Keratinocyte (primary cell): Measurements from ENCODE around the gene CLCN5. TPM values are rescaled to one million over a fixed set of nuclear protein-coding genes. Genes with fewer than 3 reads are reported as not detected.
A peak's percentile ranks its signal among the peaks of the same experiment; 100 is the strongest.

Source experiments
- DNase-seq: peaks from one replicate; pipeline ENCODE4 v3.0.0-alpha.2; 2011; ENCODE audit warnings: low read depth, missing footprints, low spot score
- FAIRE-seq: peaks from 2 replicates; lab custom pipeline; 2011; peaks lifted over from hg19 to GRCh38; lab: Jason Lieb, UNC
- H2AFZ ChIP-seq: 2 replicates; pipeline ENCODE4 v1.6.0; 2012; ENCODE audit warnings: low read length, control low read depth, inconsistent platforms; ENCODE audit not compliant: control insufficient read depth
- H3K27ac ChIP-seq: 2 replicates; pipeline ENCODE4 v1.5.1; 2011; ENCODE audit warnings: low read length; ENCODE audit not compliant: control insufficient read depth, insufficient read depth
- H3K27me3 ChIP-seq: 3 replicates; pipeline ENCODE4 v1.6.0; 2011; ENCODE audit warnings: low read length; ENCODE audit not compliant: control insufficient read depth, insufficient read depth; ENCODE audit errors: extremely low read depth
- H3K36me3 ChIP-seq, 2 experiments: 2 replicates in 1 of 2; 3 replicates in 1 of 2; pipeline ENCODE4 v1.5.1; 2011; ENCODE audit warnings: low read length in 2 of 2, mild to moderate bottlenecking in 1 of 2; ENCODE audit not compliant: control insufficient read depth in 2 of 2, insufficient read depth in 2 of 2; ENCODE audit errors: extremely low read depth in 1 of 2
- H3K4me1 ChIP-seq: 3 replicates; pipeline ENCODE4 v1.5.1; 2011; ENCODE audit warnings: low read length; ENCODE audit not compliant: control insufficient read depth, insufficient read depth; ENCODE audit errors: extremely low read depth
- H3K4me2 ChIP-seq: 3 replicates; pipeline ENCODE4 v1.6.0; 2011; ENCODE audit warnings: low read depth, low read length; ENCODE audit not compliant: control insufficient read depth, insufficient read depth; ENCODE audit errors: extremely low read depth
- H3K4me3 ChIP-seq, 3 experiments: fragments of 200-600 bp in 1 of 3; sonication (generic) in 1 of 3; 2 replicates in 2 of 3; 3 replicates in 1 of 3; pipeline ENCODE4 v1.5.1; 2011 to 2016; ENCODE audit warnings: low read length in 3 of 3, mild to moderate bottlenecking in 3 of 3, control low read depth in 2 of 3, inconsistent platforms in 1 of 3, low read depth in 1 of 3, mixed read lengths in 1 of 3, mixed run types in 1 of 3, moderate library complexity in 1 of 3; ENCODE audit not compliant: control insufficient read depth in 2 of 3, insufficient read depth in 2 of 3; ENCODE audit errors: extremely low read depth in 1 of 3
- H3K79me2 ChIP-seq: 2 replicates; pipeline ENCODE4 v1.6.0; 2012; ENCODE audit warnings: low read length; ENCODE audit not compliant: control insufficient read depth, insufficient read depth
- H3K9ac ChIP-seq: 3 replicates; pipeline ENCODE4 v1.6.0; 2011; ENCODE audit warnings: low read length; ENCODE audit not compliant: control insufficient read depth, insufficient read depth; ENCODE audit errors: extremely low read depth
- H3K9me1 ChIP-seq: 3 replicates; pipeline ENCODE4 v1.6.0; 2011; ENCODE audit warnings: low read length; ENCODE audit not compliant: control insufficient read depth, insufficient read depth; ENCODE audit errors: extremely low read depth
- H3K9me3 ChIP-seq: 2 replicates; pipeline ENCODE4 v1.5.1; 2012; ENCODE audit warnings: low read depth, low read length; ENCODE audit not compliant: control insufficient read depth
- H4K20me1 ChIP-seq: 3 replicates; pipeline ENCODE4 v1.6.0; 2011; ENCODE audit warnings: low read length; ENCODE audit not compliant: control insufficient read depth, insufficient read depth; ENCODE audit errors: extremely low read depth
- EZH2 ChIP-seq: IDR thresholded peaks from one replicate; pipeline ENCODE4 v1.6.1; 2012; ENCODE audit warnings: inconsistent platforms, mild to moderate bottlenecking, low read length, moderate library complexity
- dilution Hi-C: fragments of 300-500 bp; cut with MboI; formaldehyde crosslinking; loops from one replicate; pipeline ENCODE4 v1.7.0; 2020; ENCODE audit warnings: low sequenced_read_pairs; ENCODE audit not compliant: extremely low pct_ligation_motif_present
- polyA plus RNA-seq, 5 experiments: library from polyadenylated mRNA; depleted of rRNA in 3 of 5; stranded (reverse) in 3 of 5; stranded (forward) in 1 of 5; unstranded in 1 of 5; fragments of >200 nt; gene quantifications; 1 replicate in 1 of 5; 2 replicates in 3 of 5; 3 replicates in 1 of 5; pipeline versions ENCODE4 v1.2.1 to v1.2.3, GENCODE V29; 2011 to 2012; ENCODE audit warnings: missing spikeins in 2 of 5, low read depth in 1 of 5, low replicate concordance in 1 of 5
- TF ChIP-seq, protein P1 (sequence below), 3 experiments: IDR thresholded peaks in 1 of 3; conservative IDR thresholded peaks in 1 of 3; optimal IDR thresholded peaks in 1 of 3; 2 replicates in 2 of 3; 3 replicates in 1 of 3; pipeline versions ENCODE3 to v1.5.1; 2011; ENCODE audit warnings: low read length in 3 of 3, mild to moderate bottlenecking in 3 of 3, moderate library complexity in 2 of 3, control low read depth in 1 of 3, inconsistent platforms in 1 of 3; ENCODE audit not compliant: insufficient read depth in 2 of 3; ENCODE audit errors: extremely low read depth in 1 of 3

Gene CLCN5
- polyA plus RNA-seq, 1 donor (not counting 4 experiments of a cell fraction or from before 2014, with no cell fraction given) = 3.9 TPM

DNA sequence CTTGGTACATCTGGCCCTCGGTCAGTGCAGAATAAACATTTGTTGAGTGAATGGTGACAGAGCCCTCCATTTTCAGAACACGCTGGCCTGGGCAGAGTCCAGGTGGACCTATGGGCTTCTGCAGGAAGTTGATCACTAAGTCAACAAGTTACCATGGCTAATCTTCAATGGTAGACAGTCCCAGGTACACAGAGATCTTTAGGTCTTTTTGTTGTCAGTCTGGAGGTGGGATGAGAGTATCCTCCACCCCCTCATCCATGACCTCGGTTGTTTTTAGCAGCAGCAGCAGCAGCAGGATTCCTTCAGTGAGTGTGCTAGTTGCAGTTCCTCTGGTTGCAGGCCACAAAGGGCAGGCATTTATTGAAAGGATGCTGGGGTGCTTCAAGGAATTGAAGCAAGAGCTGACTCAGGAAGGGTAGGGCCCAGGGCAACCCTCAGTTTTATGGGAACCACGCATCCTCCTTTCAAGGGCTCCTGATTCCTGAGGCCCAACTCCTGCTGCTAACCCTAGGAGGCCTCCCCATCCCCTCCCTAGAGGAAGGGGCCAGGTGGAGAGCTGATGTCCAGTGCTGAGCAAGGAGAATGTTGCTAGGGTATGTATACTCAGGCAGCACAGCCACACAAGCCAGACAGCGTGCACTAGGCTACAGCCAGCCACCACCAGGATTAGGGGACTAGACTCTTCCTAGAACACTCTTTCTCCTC lies 44.8 kb upstream of the CLCN5 start:
- Histone ChIP-seq H3K4me3 (no peak overlapping the region), H3K36me3 (no peaks in the 10 kb centered on the region), H3K4me2 (no peak overlapping the region), H3K9me1 (no peaks in the 10 kb centered on the region), H3K27me3 (no peaks in the 10 kb centered on the region), H3K27ac (no peak overlapping the region), H3K9me3 (no peaks in the 10 kb centered on the region), H3K79me2 (no peaks in the 10 kb centered on the region), H4K20me1 (no peaks in the 10 kb centered on the region), H2AFZ (no peak overlapping the region), H3K4me1 (no peaks in the 10 kb centered on the region), H3K9ac (no peak overlapping the region)
- DNase-seq = no peak
- FAIRE-seq = no peak
- TF ChIP-seq, protein P1, sequence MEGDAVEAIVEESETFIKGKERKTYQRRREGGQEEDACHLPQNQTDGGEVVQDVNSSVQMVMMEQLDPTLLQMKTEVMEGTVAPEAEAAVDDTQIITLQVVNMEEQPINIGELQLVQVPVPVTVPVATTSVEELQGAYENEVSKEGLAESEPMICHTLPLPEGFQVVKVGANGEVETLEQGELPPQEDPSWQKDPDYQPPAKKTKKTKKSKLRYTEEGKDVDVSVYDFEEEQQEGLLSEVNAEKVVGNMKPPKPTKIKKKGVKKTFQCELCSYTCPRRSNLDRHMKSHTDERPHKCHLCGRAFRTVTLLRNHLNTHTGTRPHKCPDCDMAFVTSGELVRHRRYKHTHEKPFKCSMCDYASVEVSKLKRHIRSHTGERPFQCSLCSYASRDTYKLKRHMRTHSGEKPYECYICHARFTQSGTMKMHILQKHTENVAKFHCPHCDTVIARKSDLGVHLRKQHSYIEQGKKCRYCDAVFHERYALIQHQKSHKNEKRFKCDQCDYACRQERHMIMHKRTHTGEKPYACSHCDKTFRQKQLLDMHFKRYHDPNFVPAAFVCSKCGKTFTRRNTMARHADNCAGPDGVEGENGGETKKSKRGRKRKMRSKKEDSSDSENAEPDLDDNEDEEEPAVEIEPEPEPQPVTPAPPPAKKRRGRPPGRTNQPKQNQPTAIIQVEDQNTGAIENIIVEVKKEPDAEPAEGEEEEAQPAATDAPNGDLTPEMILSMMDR (optimal IDR thresholded peaks at IDR 0.05 in 1 of 3, IDR thresholded peaks at IDR 0.05 in 1 of 3, conservative IDR thresholded peaks at IDR 0.05 in 1 of 3; ENCODE audit: extremely low read depth in 1 of 3, insufficient read depth in 2 of 3, low read length in 3 of 3) = no peak
- TF ChIP-seq EZH2 = no peak
- dilution Hi-C loops = no loop called here

- H3K4me2 ChIP-seq = peak overlapping the region; percentile 61
- TF ChIP-seq, protein P1 (optimal IDR thresholded peaks at IDR 0.05 in 1 of 3, IDR thresholded peaks at IDR 0.05 in 1 of 3, conservative IDR thresholded peaks at IDR 0.05 in 1 of 3; ENCODE audit: extremely low read depth in 1 of 3, insufficient read depth in 2 of 3, low read length in 3 of 3) = no peak
- TF ChIP-seq EZH2 = no peak
- no peaks in the 10 kb centered on the region for H3K79me2 ChIP-seq
- peak overlapping the region; percentile 70 for H3K9ac ChIP-seq
- no peaks in the 10 kb centered on the region for H3K4me1 ChIP-seq
- H3K27ac ChIP-seq = no peak overlapping the region
- H3K36me3 ChIP-seq = no peaks in the 10 kb centered on the region
- peak overlapping the region; percentile 72 for H2AFZ ChIP-seq
- dilution Hi-C loops = no loop called here
- H4K20me1 ChIP-seq = no peaks in the 10 kb centered on the region
- H3K4me3 ChIP-seq = peak overlapping the region; percentile 54 to 67 (median 54)
- no peaks in the 10 kb centered on the region for H3K9me1 ChIP-seq
- no peaks in the 10 kb centered on the region for H3K9me3 ChIP-seq
- no peak for FAIRE-seq
- H3K27me3 ChIP-seq = no peaks in the 10 kb centered on the region
- DNase-seq = no peak
Observed at GRCh38 chrX:49878128-49878833, 44.1 kb upstream of the CLCN5 start.
